GM12892 (cell line): ENCODE data around the gene PPP1R13B.

Experiments used
- POLR2A ChIP-seq: IDR thresholded peaks from 2 replicates; pipeline ENCODE4 v1.6.1; 2011; ENCODE audit warnings: low read depth, low read length, control low read depth
- POLR2AphosphoS5 ChIP-seq: IDR thresholded peaks from 2 replicates; pipeline ENCODE4 v1.6.1; 2011; ENCODE audit warnings: low read depth, low read length, control low read depth

GRCh38 chr14:103870891-103871595, 23.7 kb upstream of the PPP1R13B start:
- TF ChIP-seq POLR2AphosphoS5 (no peak), POLR2A (no peak)
